ENCODE results near the gene HIKESHI.

GRCh38 chr11:86287468-86287796 lies 14.6 kb upstream of the HIKESHI start:
- TF ChIP-seq CTCF (IDR thresholded peaks at IDR 0.05; ENCODE audit: low read depth, low read length): no peak
- TF ChIP-seq POLR2A (IDR thresholded peaks at IDR 0.05; ENCODE audit: extremely low read depth, insufficient read length): no peak

Data from NB4 (cell line).